ENCODE results near the gene GPN1.

- TF ChIP-seq EZH2 (IDR thresholded peaks at IDR 0.05; ENCODE audit: borderline replicate concordance, low read depth, low read length, poor library complexity, severe bottlenecking): no peak
- TF ChIP-seq CTCF (conservative IDR thresholded peaks at IDR 0.05; ENCODE audit: low read depth, low read length): no peak
Measured at GRCh38 chr2:27687232-27687631, 58.4 kb downstream of the GPN1 start.

Data from A673 (cell line).